T1000 (cell line): ENCODE measurements around the gene GPR21.

Experiments used
- DNase-seq: peaks from one replicate; lab custom pipeline; 2025; ENCODE audit warnings: mixed read lengths; lab: John Stamatoyannopoulos, UW

GPR21 gene, protein sequence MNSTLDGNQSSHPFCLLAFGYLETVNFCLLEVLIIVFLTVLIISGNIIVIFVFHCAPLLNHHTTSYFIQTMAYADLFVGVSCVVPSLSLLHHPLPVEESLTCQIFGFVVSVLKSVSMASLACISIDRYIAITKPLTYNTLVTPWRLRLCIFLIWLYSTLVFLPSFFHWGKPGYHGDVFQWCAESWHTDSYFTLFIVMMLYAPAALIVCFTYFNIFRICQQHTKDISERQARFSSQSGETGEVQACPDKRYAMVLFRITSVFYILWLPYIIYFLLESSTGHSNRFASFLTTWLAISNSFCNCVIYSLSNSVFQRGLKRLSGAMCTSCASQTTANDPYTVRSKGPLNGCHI

DNA sequence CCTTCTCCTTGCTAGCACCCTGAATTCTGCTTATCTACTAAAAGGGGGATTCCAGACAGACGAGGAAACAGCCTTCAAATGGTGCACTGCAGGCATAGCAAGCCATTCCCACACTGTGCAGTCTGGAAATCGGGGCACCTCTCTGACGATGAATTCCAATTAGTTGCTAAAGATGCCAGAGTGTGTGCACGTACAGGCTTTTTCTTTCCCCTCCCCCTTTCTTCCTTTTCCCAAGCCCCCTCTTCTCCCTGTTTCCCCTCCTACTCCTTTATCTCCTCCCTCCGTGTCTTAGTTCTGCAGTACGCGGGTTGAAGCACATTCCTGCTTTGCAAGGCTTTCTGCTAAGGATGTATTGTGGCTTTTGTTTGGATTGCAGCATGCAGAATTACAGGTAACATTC is at the start of gene GPR21:
GPR21 (plus strand) TSS at position 316 of the 400 bp plus-strand sequence. CDS start 900 bp downstream, outside the sequence.
- no peak for DNase-seq

DNA sequence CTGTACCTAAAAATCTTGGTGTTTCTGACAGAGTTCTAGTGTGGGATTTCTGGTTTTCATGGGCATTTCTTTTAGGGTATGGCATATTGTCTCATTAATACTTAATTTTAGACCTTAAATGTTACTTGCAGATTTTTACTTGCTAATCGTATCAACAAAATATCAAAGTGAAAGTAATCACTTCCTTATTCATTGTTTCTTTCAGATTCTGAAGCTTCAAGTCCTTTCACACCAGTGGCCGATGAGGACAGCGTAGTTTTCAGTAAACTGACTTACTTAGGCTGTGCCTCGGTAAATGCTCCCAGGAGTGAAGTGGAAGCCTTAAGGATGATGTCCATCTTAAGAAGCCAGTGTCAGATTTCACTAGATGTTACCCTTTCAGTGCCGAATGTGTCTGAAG is 47.5 kb upstream of the GPR21 start:
- no peak for DNase-seq

DNA sequence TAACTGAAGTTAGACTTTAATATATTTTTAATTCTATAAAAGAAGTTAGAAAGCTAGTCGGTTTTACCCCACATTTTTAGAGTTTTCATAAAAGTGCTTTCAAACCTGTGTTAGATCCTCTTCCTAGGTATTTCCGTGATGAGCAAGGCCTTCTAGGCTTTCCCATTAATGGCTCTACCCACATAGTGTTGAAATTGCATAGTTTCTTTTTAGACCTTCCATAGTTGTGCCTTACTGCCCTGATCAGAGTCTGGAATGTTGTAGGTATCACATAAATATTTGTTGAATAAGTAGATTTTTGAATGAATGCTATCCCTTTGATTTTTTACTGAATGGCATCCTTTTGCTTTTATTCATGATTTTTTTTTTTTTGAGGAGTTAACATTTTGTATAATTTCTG is 45.3 kb upstream of the GPR21 start:
- DNase-seq: no peak

DNA sequence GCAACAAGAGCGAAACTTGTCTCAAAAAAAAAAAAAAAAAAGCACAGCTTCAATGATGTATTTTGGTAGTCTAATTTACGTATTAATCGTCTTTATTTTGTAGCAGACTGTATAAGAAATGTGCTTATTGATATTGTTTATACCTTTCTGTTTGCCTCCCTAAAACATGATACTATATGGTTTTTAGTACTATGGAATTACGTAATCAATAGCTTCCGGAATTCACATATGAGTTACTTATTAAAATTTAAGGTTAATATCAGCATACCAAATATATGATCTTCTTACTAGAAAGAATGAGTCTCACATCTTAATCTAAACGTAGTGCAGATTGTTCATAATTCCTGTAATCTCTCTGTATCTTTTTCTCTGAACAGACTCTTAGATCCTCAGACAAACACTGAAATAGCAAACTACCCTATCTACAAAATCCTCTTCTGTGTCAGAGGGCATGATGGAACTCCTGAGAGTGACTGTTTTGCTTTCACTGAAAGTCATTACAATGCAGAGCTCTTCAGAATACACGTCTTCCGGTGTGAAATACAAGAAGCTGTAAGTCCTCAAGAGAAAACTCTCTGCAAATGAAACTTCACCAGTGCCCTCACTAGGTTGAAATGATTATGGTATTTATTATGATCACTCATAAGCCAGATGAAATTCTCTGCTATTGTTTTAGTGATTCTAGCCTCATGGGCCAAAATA is 44.4 kb upstream of the GPR21 start:
- no peak for DNase-seq

DNA sequence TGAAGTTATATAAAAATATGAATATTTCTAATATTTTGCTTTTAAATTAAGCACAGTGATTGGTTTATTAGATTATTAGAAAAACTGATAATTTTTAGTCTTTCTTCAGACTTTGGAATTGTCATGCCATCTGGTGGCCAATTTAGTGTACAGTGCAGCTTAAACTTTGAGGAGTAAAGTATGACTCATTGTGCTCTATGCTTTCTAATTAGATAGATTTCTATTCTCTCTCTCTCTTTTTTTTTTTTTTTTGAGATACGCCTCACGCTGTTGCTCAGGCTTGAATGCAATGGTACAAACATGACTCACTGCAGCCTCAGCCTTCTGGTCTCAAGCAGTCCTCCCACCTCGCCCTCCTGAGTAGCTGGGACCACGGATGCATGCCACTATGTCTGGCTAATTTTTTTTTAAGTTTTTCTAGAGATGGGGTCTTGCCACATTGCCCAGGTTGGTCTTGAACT is 42.1 kb upstream of the GPR21 start:
- DNase-seq: peak; percentile 31

DNA sequence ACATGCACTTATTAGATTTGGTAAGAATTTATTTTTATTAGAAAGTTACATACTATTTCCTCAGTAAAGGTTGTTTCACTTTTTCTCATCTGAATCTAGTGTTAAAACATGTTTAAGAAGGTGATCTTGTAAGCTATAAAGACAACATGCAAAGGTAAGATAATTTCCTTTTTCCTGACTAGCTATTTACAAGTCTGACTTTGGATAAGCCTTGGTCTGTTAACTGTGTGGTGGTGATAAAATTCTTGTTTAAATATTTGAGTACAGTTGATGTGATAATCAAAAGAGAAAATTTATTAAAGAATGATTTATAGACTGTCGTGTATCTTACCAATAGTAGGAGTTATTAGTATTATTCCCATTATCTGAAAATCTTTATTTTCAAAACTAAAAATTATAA is 36.9 kb upstream of the GPR21 start:
- no peak for DNase-seq

DNA sequence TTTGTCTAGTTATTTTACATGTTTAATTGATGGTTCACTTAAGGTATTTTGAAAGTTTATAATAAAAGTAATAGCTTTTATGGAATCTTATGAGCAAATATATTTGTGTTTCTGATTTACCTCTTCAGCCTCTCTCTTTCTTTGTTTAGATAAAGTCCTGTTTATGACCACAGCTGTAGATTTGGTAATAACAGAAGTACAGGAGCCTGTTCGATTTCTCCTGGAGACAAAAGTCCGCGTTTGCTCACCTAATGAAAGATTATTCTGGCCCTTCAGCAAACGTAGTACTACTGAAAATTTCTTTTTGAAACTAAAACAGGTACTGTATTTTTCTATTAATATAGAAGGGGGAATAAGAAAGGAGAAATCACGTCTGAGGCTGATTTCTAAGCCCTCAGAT is 35.0 kb upstream of the GPR21 start:
- DNase-seq: no peak

DNA sequence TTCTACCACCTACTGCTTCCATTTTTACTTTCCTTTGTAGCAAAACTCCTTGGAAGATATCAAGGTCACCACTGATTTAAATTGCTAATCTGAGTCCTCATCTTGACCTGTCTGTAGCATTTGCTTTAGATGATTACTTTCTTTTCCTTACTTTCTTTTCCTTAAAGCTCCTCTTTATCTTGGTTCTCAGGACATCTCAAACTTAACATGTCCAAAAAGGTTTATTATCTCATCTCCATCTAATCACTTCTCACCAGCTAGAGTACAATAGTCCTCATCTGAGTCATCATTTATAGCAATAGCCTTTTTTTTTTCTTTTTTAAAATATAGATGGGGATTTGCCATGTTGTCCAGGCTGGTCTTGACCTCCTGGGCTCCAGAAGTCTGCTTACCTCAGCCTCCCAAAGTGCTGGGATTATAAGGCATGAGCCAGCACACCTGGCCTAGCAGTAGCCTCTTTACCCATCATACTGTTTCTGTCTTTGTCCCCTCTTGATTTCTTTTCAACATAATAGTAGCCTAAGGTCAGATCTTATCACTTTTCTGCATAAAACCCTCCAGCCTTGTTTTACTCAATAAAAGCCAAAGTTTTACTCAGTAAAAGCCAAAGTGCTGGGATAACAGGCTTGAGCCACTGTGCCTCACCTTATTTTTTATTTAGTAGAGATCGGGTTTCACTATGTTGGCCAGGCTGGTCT is 32.9 kb upstream of the GPR21 start:
- no peak for DNase-seq

DNA sequence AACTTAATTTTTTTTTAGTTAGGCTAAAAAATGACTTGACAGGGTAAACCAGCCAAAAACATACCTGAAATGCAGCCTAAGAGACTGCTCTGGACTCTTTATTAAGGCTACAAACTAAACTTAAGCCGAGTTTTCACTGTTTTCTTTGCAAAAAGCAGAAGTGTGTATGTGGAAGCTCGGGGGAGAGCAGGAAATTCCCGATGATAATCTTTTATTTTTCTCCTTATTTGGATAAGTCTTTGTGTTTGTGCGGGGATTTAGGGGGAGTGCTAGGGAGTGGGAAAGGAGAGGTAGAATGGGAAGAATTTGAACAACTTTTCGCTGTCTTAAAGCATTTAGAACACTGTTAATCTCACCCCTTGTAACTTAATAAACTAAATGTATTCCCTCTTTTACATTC is 30.7 kb upstream of the GPR21 start:
- no peak for DNase-seq

DNA sequence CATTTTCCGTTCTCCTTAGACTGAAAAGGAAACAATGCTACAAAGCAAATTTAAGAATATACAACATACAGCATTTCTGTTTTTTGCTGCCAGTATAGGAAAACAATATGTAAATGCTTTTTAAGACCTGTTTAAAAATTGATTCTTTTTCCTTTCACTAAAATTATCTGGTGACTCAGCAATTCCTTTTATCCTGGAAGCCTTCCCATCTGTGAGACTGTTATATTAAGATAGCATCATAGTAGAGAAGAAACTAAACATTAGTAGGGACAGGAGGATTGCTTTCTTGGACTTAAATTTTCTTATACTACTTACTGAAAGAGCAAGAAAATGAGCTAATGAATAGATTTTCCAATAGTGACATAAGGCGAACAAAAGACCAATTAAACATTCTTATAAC is 30.0 kb upstream of the GPR21 start:
- no peak for DNase-seq

DNA sequence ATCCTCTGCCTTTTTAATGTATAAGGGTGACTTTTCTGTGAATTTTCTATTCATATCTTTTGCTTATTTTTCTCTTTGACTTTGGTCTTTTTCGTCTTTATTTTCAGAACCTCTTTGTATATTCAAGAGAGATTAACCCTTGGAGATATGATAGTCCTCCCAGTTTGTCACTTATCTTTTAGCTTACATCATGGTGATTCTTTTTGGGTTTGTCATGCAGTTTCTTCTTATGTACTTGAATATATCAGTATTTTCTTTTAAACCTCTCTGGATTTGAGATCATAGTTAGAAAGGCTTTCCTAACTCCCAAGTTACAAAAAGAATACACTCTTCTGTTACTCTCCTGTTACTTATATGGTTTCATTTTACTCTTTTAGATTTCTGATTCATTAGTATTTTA is 27.5 kb upstream of the GPR21 start:
- DNase-seq: no peak

DNA sequence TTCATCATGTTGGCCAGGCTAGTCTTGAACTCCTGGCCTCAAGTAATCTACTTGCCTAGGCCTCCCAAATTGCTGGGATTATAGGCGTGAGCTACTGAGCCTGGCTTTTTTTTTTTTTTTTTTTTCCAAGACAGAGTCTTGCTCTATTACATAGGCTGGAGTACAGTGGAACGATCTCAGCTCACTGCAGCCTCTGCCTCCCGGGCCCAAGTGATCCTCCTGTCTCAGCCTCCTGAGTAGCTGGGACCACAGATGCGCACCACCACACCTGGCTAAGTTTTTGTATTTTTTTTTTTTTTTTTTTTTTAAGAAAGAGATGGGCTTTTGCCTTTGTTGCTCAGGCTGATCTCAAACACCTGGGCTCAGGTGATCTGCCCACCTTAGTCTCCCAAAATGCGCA is 26.2 kb upstream of the GPR21 start:
- no peak for DNase-seq

DNA sequence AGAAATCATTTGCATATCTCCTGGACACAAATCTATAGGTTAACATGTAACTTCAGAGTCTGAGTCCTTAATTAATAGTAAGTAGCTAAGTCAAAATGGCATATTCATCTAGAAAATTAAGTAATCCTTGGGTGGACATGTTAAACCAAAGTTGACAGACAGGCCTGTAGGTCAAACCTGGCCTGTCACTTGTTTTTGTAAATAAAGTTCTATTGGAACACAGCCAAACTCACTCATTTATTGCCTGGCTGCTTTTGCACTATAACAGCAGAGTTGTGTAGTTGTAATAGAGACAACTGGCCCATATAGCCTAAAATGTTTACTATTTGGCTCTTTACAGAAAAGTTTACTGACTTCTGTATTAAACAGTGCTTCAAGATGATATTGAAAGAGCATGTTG is 24.6 kb upstream of the GPR21 start:
- no peak for DNase-seq

DNA sequence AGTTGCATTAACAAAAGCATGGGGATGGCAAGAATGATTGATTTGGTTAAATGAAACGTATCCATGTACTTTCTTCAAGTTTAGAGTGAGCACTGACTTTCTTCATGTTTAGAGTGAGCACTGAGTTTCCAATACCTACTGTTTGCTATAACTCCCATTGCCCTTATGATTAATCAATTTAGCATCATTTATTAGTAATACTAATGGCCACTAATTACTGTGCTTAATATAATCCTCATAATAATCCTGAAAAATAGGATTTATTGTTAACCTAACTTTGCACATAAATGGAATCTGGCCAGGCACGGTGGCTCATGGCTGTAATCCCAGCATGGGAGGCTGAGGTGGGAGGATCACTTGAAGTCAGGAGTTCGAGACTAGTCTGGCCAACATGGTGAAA is 22.1 kb upstream of the GPR21 start:
- no peak for DNase-seq

DNA sequence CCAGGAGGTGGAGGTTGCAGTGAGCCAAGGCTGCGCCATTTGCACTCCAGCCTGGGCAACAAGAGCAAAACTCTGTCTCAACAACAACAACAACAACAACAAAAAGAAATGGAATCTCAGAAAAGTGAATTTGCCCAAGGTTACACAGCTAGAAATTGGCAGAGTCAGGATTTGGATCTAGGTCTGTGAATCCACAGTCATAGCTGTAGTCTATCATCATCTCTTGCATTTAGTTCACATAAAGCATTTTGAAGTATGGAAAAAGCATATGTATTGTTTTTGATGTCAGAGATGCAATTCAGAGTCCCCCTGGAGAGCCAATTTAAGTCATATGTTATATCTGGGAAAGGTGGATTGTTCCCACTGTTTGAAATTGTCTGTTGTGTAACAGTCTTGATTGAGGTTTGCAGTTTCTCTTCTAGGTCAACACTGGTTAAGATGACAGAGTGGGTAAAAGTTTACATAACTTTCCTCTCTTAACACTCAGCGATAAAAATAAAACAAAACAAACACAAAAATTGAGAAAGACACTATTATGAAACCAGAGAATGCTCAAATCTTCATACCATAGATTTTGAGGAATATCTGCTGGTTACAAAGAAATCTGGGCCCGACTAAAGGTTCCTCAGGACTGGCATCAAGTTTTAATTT is 21.5 kb upstream of the GPR21 start:
- no peak for DNase-seq

DNA sequence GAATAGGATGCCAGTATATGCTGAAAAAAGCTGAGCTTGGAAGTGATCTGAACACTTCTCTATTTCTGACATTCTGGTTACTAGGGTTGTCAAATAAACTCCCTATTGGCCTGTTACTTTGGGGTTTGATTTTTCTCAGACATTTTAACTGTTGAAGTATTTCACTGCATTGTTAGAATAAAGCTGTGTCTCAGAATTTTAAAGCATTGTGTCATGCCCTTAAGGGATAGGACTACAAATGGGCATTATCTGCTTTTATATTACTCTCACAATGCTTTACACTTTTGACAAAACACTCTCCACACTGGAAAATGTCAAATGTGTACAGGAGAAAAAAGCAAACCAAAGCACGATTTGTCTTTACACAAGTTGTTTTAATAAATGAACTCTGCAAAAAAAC is 16.8 kb upstream of the GPR21 start:
- no peak for DNase-seq

DNA sequence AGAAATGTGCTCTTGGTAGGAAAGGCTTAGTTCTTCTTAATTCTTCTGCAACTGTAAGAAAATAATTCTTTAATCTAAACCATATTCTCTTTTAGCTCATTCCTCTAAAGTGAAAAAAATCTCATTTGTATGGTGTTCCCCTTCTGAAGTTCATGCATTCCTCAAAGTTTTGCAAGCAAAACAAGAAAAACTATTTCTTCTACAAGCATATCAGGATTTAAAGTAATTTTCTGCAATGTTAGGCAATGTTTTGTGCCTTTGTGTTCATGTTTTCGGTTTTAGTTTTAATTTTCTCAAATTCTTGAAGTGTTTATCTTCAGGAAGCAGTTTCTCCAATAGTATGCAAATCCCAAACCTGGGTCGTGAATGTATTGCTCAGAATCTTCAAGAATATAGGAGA is 12.7 kb upstream of the GPR21 start:
- DNase-seq: no peak

DNA sequence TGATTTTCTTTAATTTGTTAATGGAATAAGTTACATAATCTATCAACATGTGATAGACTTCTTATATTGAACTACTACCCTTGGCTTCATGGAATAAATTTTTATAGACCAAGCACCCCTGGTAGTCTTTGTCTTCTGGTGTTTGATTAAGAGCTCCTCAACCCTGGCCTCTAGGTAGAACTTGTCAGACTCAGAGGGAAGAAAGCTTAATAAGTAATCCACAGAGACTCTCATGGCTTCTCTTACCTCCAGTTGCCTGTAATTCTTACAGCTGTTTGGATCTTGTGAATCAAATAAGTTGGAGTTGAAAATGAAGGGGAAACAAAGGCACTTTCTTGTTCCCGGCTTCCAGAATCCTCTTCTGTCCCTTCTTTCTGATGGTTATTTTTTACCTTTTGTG is 7.0 kb upstream of the GPR21 start:
- DNase-seq: no peak

DNA sequence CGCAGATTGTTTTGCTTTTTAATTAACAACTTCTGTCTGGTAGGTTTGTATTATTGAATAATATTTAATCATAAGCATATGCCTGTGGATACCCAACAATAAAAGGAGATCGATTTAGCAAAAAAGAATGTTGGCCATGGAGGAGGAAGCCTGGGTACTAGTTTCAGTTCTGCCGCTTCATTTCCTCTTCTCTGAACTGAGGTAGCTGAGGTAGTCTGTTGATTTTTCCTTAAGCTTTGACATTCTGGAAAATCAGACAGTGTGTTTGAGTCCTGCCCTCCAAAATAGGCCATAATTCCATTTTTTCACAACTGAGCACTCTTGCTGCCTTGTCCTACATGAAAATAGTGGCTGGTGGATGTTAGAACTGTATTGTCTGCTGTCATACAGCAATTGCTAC is 6.0 kb upstream of the GPR21 start:
- no peak for DNase-seq

DNA sequence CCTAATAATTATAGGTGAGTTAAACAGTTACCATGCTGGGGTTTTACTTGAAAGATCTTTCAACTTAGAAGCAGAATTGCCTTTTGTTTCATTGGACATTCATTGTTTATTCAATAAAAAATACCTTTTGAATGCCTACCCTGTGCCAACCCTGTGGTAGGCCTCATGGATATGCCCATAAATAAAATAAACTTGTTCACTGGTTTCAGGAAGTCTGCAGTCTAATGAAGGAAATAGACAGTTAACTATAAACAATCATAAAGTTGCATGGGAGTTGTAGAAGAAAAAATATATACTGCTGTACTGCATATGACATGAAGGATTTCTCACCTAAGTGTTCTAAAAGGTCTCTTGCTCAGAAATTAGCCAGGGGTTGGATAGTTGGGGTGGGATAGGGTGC is 5.3 kb upstream of the GPR21 start:
- no peak for DNase-seq

DNA sequence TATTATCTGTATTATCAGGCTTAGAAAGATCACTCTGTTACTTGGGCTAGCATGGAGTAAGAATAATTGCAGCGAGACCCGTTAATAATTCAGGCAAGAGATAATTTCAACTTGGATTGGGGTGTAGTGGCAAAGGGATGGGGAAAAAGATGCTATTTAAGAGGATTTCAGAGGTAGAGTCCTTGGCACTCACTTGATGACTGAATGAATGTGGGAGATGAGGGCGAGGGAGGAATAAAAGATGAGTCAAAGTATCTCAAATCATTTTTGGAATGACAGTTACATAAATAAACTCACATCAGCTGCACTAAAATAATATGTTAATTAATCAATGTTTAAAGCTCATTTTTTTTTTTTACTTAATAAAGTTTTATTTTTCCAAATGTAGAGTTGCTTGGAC is 4.5 kb upstream of the GPR21 start:
- no peak for DNase-seq

DNA sequence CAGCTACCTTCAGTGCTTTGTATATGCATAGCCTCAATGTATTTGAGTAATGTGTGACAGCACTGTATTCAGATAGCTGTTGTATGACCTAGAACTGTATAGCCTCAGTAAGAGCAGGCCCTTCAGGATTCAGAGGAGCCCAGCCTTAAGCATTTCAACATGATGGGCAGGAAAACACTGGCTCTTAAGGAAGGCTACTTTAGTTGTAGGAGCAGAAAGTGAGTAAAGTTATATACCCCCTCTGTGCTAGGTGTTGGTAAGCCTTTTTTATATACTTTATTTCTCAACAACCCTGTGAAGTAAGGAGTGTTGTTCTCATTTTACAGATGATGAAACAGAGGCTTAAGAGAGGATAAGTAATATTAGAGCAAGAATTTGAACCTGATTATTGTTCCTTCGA is 1.5 kb upstream of the GPR21 start:
- DNase-seq: no peak
